ENCODE data around the gene CBX7.

Gene CBX7

GRCh38 chr22:39090426-39091064 is 61.9 kb downstream of the CBX7 start:
- DNase-seq: no peak

- no peak for DNase-seq
These were observed 62.6 kb downstream of the CBX7 start for GRCh38 chr22:39089928-39090327.

- no peak for DNase-seq
These were observed 63.8 kb downstream of the CBX7 start for GRCh38 chr22:39088685-39089032.

DNA sequence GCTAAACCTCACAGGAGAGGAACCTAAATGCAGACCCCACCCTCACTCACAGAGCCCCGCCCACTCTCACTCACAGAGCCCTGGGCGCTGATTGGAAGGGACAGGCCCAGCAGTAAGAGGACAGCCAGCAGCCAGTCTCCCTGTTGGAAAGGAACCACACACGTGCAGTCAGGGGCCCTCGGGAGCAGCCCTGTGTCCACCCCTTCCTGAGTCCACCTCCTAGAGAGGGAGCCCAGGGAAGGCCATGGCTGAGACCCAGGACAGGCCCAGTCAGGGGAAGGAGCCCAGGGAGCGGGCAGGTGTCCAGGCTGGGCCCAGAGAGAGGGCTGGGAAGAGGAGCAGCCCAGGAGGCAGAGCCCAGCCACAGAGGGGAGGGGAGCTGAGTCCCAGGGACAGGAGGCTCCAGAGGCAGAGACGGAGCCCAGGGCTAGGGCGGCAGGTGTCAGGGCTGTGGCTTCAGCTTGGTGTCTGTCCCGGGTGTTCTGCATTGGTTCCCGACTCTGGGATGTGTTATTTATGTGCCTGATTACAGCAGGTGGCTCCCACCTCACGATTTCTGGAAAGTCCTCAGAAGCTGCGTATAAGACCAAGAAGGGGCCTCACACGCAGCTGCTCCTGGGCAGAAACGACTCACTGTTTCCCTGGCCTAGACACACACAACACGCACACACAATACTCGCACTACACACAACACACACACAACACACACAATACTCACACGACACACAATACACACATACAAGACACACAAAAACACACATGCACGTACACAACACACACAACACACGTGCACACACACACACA is 64.4 kb downstream of the CBX7 start:
- no peak for DNase-seq

DNA sequence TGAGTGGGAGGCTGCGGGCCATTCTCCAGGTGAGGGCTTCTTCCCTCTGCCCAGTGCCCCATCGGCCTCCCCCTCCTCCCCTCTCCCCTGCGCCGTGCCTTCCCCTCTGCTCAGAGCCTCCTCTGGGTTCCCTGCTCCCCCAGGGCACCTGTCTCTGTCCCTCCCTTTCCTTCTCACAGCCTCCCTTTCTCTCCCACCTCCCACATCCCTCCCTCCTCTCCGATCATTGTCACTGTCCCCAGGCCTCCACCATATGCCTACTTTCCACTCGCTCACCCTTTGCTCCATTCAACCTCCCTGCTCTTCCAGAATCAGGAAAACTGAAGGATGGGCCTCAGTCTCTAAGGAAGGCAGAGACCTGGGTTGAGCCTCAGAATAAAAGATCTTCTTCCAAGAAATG is 65.4 kb downstream of the CBX7 start:
- no peak for DNase-seq

GRCh38 chr22:39084666-39085065 is 67.8 kb downstream of the CBX7 start:
- no peak for DNase-seq

DNA sequence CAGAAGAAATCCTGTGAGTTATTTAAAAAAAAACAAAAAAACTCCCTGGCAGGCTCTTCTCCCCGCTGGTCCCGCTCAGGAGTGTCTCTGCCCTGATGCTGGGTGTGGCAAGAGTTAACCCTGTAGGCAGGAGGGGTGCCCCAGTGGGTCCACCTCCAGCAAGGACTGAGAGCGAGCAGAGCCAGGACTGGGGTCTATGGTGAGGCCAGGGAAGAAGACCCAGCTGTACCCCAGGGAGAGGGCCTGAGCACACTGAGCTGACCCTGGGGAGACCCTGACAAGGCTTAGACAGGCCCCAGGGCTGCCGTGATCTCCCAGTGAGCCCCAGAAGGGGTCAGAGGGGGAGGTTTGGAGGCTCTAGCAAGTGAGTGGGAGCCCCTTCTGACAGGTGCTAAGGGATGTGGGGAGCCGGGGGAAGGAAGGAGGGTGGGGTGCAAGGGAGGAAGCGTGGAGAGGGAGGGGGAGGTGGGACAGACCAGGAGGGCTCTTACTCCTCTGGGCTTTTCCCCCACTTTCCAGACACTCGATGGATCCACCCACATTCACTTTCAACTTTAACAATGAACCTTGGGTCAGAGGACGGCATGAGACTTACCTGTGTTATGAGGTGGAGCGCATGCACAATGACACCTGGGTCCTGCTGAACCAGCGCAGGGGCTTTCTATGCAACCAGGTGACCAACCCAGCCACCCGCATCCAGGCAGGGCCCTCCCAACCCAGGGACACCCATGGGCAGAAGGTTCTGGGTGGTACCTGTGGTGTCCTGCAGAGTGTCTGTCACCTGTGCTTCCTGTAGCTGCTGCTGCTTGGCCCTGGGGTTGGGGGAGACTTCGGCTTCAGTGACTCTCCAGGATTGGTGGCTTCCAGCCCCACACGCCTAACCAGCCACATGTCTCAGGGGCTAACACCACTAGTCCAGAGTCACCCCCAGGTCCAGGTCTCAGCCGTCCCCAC is 69.0 kb downstream of the CBX7 start:
- DNase-seq: no peak

DNA sequence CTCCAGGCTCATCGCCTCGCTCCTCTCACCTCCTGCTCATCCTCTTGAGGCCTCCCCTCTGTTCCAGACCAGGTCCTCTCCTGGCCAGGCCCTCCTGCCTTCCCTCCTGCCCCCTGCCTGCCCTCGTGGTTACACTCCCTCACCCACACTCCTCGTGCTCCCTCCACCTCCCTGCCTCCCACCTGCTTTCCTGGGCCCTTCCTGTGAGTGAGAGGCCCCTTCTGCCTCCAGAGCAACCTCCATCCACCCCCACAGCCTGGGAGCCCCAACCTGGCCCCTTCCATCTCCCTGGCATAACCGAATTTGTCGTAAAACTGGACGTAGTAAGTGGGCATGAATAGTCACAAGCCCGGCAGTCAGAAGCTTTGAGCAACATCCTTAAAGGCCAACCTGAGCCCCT is 70.9 kb downstream of the CBX7 start:
- no peak for DNase-seq

GRCh38 chr22:39081016-39081415 is 71.5 kb downstream of the CBX7 start:
- DNase-seq: no peak
